Cortex of kidney (tissue), 1 donor: ENCODE measurements around the gene ADARB2.

ENCODE experiments used
- DNase-seq: peaks from one replicate; lab custom pipeline; 2025; lab: John Stamatoyannopoulos, UW

The ADARB2 gene

GRCh38 chr10:1316121-1316808 lies 421.1 kb downstream of the ADARB2 start:
- no peak for DNase-seq

- DNase-seq = no peak
Measured at GRCh38 chr10:1315178-1315577, 422.1 kb downstream of the ADARB2 start.

- no peak for DNase-seq
Measured at GRCh38 chr10:1311726-1312125, 425.6 kb downstream of the ADARB2 start.

GRCh38 chr10:1310271-1310789 lies 427.0 kb downstream of the ADARB2 start:
- no peak for DNase-seq

GRCh38 chr10:1309617-1310270 lies 427.6 kb downstream of the ADARB2 start:
- DNase-seq = no peak

- DNase-seq = no peak
Measured at GRCh38 chr10:1308962-1309616, 428.2 kb downstream of the ADARB2 start.

GRCh38 chr10:1308173-1308961 lies 429.0 kb downstream of the ADARB2 start:
- no peak for DNase-seq

- DNase-seq = no peak
Measured at GRCh38 chr10:1301143-1301542, 436.2 kb downstream of the ADARB2 start.

GRCh38 chr10:1300218-1300617 lies 437.1 kb downstream of the ADARB2 start:
- DNase-seq = no peak

- DNase-seq = no peak
Measured at GRCh38 chr10:1299041-1299726, 438.1 kb downstream of the ADARB2 start.

- no peak for DNase-seq
Measured at GRCh38 chr10:1297566-1298301, 439.6 kb downstream of the ADARB2 start.

- DNase-seq = no peak
Measured at GRCh38 chr10:1295756-1296480, 441.4 kb downstream of the ADARB2 start.

- DNase-seq = no peak
Measured at GRCh38 chr10:1294748-1295147, 442.6 kb downstream of the ADARB2 start.

GRCh38 chr10:1293636-1294435 lies 443.5 kb downstream of the ADARB2 start:
- no peak for DNase-seq

- DNase-seq = no peak
Measured at GRCh38 chr10:1293157-1293556, 444.2 kb downstream of the ADARB2 start.

- DNase-seq = no peak
Measured at GRCh38 chr10:1292611-1293031, 444.7 kb downstream of the ADARB2 start.

- no peak for DNase-seq
Measured at GRCh38 chr10:1291178-1292090, 445.9 kb downstream of the ADARB2 start.

- DNase-seq = no peak
Measured at GRCh38 chr10:1290071-1290471, 447.3 kb downstream of the ADARB2 start.
